ENCODE data around the gene DUSP5. TPM values are rescaled to one million over a fixed set of nuclear protein-coding genes. Genes with fewer than 3 reads are reported as not detected.

The DUSP5 gene
- total RNA-seq, 4 donors from 2014 or later: 10.4 to 112 (median 17.5) TPM

- Histone ChIP-seq H3K36me3 (no peaks in the 10 kb centered on the region), H3K4me3 (no peak overlapping the region), H3K9me3 (no peaks in the 10 kb centered on the region), H3K27ac (no peak overlapping the region), H3K4me1 (no peaks in the 10 kb centered on the region), H3K27me3 (no peaks in the 10 kb centered on the region)
- intact Hi-C loops (cut with DNase I; ENCODE audit: low total_unique reads): no loop called here
- no peak for DNase-seq
- no peak for TF ChIP-seq CTCF (IDR thresholded peaks at IDR 0.05)
- no peak for TF ChIP-seq POLR2A (IDR thresholded peaks at IDR 0.05)
These were observed 26.0 kb downstream of the DUSP5 start for GRCh38 chr10:110523736-110524135.

GRCh38 chr10:110524179-110524858 lies 26.6 kb downstream of the DUSP5 start:
- H3K27me3 ChIP-seq: no peaks in the 10 kb centered on the region
- no peak for DNase-seq
- TF ChIP-seq POLR2A (IDR thresholded peaks at IDR 0.05) (no peak), CTCF (IDR thresholded peaks at IDR 0.05) (no peak)
- no peaks in the 10 kb centered on the region for H3K4me1 ChIP-seq
- intact Hi-C loops (cut with DNase I; ENCODE audit: low total_unique reads): no loop called here
- no peaks in the 10 kb centered on the region for H3K36me3 ChIP-seq
- H3K27ac ChIP-seq: no peak overlapping the region
- no peaks in the 10 kb centered on the region for H3K9me3 ChIP-seq
- no peak overlapping the region for H3K4me3 ChIP-seq

GRCh38 chr10:110524859-110525232 lies 27.1 kb downstream of the DUSP5 start:
- Histone ChIP-seq H3K4me3 (no peak overlapping the region), H3K27me3 (no peaks in the 10 kb centered on the region), H3K36me3 (no peaks in the 10 kb centered on the region), H3K9me3 (no peaks in the 10 kb centered on the region), H3K4me1 (no peaks in the 10 kb centered on the region), H3K27ac (no peak overlapping the region)
- intact Hi-C loops (cut with DNase I; ENCODE audit: low total_unique reads): no loop called here
- DNase-seq: no peak
- TF ChIP-seq CTCF (IDR thresholded peaks at IDR 0.05) (no peak), POLR2A (IDR thresholded peaks at IDR 0.05) (no peak)

GRCh38 chr10:110525349-110526260 lies 27.9 kb downstream of the DUSP5 start:
- Histone ChIP-seq H3K4me3 (no peak overlapping the region), H3K9me3 (no peaks in the 10 kb centered on the region), H3K27me3 (no peaks in the 10 kb centered on the region), H3K27ac (no peak overlapping the region), H3K4me1 (no peaks in the 10 kb centered on the region), H3K36me3 (no peaks in the 10 kb centered on the region)
- TF ChIP-seq CTCF (IDR thresholded peaks at IDR 0.05) (no peak), POLR2A (IDR thresholded peaks at IDR 0.05) (no peak)
- no peak for DNase-seq
- intact Hi-C loops (cut with DNase I; ENCODE audit: low total_unique reads): no loop called here

- no peak for DNase-seq
- Histone ChIP-seq H3K9me3 (no peaks in the 10 kb centered on the region), H3K27ac (no peak overlapping the region), H3K36me3 (no peaks in the 10 kb centered on the region), H3K27me3 (no peaks in the 10 kb centered on the region), H3K4me1 (no peaks in the 10 kb centered on the region), H3K4me3 (no peak overlapping the region)
- intact Hi-C loops (cut with DNase I; ENCODE audit: low total_unique reads): no loop called here
- no peak for TF ChIP-seq CTCF (IDR thresholded peaks at IDR 0.05)
- TF ChIP-seq POLR2A (IDR thresholded peaks at IDR 0.05): no peak
These were observed 30.0 kb downstream of the DUSP5 start for GRCh38 chr10:110527731-110528171.

Measured in uterus (tissue), 4 donors.